HepG2 (cell line): ENCODE measurements around the gene TMEM270. TPM values are rescaled to one million over a fixed set of nuclear protein-coding genes. Genes with fewer than 3 reads are reported as not detected.

ENCODE experiments used
- ADNP ChIP-seq: sonication (generic); formaldehyde crosslinking; IDR thresholded peaks from 2 replicates; pipeline ENCODE4 v1.4.0; 2020; ENCODE audit warnings: missing genetic modification reagents
- EHMT2 ChIP-seq: fragments of 200-600 bp; sonication (generic); IDR thresholded peaks from 2 replicates; pipeline ENCODE4 v1.7.0; 2017; ENCODE audit warnings: antibody characterized with exemption, low read depth, low read length, borderline replicate concordance
- SAP130 ChIP-seq: IDR thresholded peaks from 2 replicates; pipeline ENCODE4 v1.6.1; 2016; ENCODE audit warnings: low read depth
- ZNF460 ChIP-seq: sonication (generic); formaldehyde crosslinking; IDR thresholded peaks from 2 replicates; pipeline ENCODE4 v1.5.1; 2020; ENCODE audit warnings: missing genetic modification reagents, mild to moderate bottlenecking, borderline replicate concordance
- polyA plus RNA-seq, 8 experiments: library from polyadenylated mRNA; depleted of rRNA in 3 of 8; stranded (reverse) in 7 of 8; unstranded in 1 of 8; fragments of >200 nt; fragmentation: Illumina TruSeq in 4 of 8; extraction: Trizol in 4 of 8; gene quantifications; 2 replicates each; pipeline versions ENCODE4 v1.2.1 to v1.2.3, GENCODE V29; 2011 to 2016; ENCODE audit warnings: low read depth in 4 of 8, missing spikeins in 1 of 8, mixed read lengths in 1 of 8; ENCODE audit not compliant: insufficient read depth in 1 of 8
- total RNA-seq, 5 experiments: library from RNA; depleted of rRNA; stranded (reverse); fragments of >200 nt; fragmentation: Illumina TruSeq; extraction: Trizol; gene quantifications; 2 replicates each; pipeline ENCODE4 v1.2.3, GENCODE V29; 2016; ENCODE audit warnings: low read depth in 1 of 5
- TF ChIP-seq, protein P1 (sequence below): IDR thresholded peaks from 2 replicates; pipeline ENCODE4 v1.6.1; 2016; ENCODE audit warnings: missing compliant biosample characterization, missing genetic modification reagents, borderline replicate concordance
- TF ChIP-seq, protein P2 (sequence below): sonication (generic); formaldehyde crosslinking; IDR thresholded peaks from 2 replicates; pipeline ENCODE4 v1.5.0; 2020; ENCODE audit warnings: mild to moderate bottlenecking, missing genetic modification reagents
- TF ChIP-seq, protein P3 (sequence below): sonication (generic); formaldehyde crosslinking; IDR thresholded peaks from 2 replicates; pipeline ENCODE4 v1.8.1; 2022; ENCODE audit warnings: mild to moderate bottlenecking, missing genetic modification reagents
- TF ChIP-seq, protein P4 (sequence below): IDR thresholded peaks from 2 replicates; pipeline ENCODE4 v1.4.0; 2020; ENCODE audit warnings: mild to moderate bottlenecking, missing genetic modification reagents
- TF ChIP-seq, protein P5 (sequence below): sonication (generic); formaldehyde crosslinking; IDR thresholded peaks from 2 replicates; pipeline ENCODE4 v1.8.1; 2023; ENCODE audit warnings: mild to moderate bottlenecking, inconsistent platforms, moderate library complexity, missing genetic modification reagents, borderline replicate concordance

The TMEM270 gene
- total and polyA plus RNA-seq, 2 of the 13 experiments (the other 11 are each of a cell fraction or from before 2014, with no cell fraction given) = not detected

DNA sequence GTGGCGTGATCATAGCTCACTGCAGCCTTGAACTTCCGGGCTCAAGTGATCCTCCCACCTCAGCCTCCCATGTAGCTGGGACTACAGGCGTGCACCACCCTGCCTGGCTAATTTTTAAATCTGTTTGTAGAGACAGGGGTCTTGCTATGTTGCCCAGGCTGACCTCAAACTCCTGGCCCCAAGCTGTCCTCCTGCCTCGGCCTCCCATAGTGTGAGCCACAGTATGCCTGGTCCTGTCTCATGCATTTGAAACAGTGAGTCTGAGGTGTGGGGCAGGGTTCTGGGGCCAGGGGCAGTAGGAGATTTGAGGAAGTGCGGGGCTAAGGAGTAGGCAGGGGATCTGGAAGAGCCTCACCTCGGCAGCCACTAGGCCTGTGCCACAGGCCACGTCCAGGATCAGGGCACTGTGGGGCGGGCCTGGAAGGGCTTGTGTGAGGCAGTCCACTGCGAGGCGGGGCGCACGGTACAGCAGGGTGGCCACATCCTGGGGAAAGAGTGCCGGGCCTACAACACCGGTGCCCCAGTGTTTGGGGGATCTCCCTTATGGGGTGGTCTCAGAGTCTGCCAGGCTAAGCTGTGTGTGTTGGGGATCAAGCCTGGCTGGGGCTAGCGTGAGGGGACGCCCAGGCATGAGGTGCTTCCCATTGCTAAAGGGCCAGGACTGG is 20.1 kb upstream of the TMEM270 start (continued):
- TF ChIP-seq, protein P1, sequence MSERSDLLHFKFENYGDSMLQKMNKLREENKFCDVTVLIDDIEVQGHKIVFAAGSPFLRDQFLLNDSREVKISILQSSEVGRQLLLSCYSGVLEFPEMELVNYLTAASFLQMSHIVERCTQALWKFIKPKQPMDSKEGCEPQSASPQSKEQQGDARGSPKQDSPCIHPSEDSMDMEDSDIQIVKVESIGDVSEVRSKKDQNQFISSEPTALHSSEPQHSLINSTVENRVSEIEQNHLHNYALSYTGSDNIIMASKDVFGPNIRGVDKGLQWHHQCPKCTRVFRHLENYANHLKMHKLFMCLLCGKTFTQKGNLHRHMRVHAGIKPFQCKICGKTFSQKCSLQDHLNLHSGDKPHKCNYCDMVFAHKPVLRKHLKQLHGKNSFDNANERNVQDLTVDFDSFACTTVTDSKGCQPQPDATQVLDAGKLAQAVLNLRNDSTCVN = no peak
- TF ChIP-seq, protein P2, sequence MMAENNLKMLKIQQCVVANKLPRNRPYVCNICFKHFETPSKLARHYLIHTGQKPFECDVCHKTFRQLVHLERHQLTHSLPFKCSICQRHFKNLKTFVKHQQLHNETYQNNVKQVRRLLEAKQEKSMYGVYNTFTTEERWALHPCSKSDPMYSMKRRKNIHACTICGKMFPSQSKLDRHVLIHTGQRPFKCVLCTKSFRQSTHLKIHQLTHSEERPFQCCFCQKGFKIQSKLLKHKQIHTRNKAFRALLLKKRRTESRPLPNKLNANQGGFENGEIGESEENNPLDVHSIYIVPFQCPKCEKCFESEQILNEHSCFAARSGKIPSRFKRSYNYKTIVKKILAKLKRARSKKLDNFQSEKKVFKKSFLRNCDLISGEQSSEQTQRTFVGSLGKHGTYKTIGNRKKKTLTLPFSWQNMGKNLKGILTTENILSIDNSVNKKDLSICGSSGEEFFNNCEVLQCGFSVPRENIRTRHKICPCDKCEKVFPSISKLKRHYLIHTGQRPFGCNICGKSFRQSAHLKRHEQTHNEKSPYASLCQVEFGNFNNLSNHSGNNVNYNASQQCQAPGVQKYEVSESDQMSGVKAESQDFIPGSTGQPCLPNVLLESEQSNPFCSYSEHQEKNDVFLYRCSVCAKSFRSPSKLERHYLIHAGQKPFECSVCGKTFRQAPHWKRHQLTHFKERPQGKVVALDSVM (CRISPR knock-in tag) = peak; percentile 39; the same call in 1 of the 2 replicates
- TF ChIP-seq SAP130 (CRISPR knock-in tag) (no peak), ADNP (CRISPR knock-in tag) (0 out of 2 replicates have a peak, but pooled peaks have one; percentile 25), ZNF460 (CRISPR knock-in tag) (peak; percentile 51; the same call in 1 of the 2 replicates), EHMT2 (no peak)
- TF ChIP-seq, protein P3, sequence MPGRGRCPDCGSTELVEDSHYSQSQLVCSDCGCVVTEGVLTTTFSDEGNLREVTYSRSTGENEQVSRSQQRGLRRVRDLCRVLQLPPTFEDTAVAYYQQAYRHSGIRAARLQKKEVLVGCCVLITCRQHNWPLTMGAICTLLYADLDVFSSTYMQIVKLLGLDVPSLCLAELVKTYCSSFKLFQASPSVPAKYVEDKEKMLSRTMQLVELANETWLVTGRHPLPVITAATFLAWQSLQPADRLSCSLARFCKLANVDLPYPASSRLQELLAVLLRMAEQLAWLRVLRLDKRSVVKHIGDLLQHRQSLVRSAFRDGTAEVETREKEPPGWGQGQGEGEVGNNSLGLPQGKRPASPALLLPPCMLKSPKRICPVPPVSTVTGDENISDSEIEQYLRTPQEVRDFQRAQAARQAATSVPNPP (CRISPR knock-in tag) = no peak
- TF ChIP-seq, protein P4, sequence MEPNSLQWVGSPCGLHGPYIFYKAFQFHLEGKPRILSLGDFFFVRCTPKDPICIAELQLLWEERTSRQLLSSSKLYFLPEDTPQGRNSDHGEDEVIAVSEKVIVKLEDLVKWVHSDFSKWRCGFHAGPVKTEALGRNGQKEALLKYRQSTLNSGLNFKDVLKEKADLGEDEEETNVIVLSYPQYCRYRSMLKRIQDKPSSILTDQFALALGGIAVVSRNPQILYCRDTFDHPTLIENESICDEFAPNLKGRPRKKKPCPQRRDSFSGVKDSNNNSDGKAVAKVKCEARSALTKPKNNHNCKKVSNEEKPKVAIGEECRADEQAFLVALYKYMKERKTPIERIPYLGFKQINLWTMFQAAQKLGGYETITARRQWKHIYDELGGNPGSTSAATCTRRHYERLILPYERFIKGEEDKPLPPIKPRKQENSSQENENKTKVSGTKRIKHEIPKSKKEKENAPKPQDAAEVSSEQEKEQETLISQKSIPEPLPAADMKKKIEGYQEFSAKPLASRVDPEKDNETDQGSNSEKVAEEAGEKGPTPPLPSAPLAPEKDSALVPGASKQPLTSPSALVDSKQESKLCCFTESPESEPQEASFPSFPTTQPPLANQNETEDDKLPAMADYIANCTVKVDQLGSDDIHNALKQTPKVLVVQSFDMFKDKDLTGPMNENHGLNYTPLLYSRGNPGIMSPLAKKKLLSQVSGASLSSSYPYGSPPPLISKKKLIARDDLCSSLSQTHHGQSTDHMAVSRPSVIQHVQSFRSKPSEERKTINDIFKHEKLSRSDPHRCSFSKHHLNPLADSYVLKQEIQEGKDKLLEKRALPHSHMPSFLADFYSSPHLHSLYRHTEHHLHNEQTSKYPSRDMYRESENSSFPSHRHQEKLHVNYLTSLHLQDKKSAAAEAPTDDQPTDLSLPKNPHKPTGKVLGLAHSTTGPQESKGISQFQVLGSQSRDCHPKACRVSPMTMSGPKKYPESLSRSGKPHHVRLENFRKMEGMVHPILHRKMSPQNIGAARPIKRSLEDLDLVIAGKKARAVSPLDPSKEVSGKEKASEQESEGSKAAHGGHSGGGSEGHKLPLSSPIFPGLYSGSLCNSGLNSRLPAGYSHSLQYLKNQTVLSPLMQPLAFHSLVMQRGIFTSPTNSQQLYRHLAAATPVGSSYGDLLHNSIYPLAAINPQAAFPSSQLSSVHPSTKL = no peak
- TF ChIP-seq, protein P5, sequence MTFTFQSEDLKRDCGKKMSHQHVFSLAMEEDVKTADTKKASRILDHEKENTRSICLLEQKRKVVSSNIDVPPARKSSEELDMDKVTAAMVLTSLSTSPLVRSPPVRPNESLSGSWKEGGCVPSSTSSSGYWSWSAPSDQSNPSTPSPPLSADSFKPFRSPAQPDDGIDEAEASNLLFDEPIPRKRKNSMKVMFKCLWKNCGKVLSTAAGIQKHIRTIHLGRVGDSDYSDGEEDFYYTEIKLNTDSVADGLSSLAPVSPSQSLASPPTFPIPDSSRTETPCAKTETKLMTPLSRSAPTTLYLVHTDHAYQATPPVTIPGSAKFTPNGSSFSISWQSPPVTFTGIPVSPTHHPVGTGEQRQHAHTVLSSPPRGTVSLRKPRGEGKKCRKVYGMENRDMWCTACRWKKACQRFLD (CRISPR knock-in tag) = no peak
